ENCODE measurements around the gene OTUB2.

OTUB2 gene

GRCh38 chr14:94043111-94043755, 17.1 kb downstream of the OTUB2 start:
- no peak for DNase-seq

GRCh38 chr14:94043756-94044475, 17.8 kb downstream of the OTUB2 start:
- no peak for DNase-seq

DNA sequence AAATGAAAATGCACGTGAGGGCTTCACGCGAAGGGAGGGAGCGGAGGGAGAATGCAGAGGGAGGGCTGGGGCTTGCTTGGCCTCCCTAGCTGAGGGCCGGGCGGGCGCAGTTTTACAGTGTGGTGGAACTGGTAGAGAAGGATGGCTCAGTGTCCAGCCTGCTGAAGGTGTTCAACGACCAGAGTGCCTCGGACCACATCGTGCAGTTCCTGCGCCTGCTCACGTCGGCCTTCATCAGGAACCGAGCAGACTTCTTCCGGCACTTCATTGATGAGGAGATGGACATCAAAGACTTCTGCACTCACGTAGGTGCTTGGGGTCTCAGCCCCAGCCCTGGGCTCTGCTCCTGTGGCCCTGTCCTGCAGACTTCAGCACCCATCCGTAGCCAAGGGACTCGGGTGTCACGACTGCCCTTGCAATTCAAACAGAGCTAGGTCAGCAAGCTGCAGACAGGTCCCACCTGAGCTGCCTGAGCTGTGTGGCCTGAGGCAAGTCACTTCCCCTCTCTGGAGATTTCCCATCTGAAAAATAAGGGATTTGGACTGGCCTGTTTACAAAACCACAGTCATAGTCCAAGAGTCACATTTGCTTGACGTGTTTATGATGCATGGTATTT, 18.4 kb downstream of the OTUB2 start:
- no peak for DNase-seq

DNA sequence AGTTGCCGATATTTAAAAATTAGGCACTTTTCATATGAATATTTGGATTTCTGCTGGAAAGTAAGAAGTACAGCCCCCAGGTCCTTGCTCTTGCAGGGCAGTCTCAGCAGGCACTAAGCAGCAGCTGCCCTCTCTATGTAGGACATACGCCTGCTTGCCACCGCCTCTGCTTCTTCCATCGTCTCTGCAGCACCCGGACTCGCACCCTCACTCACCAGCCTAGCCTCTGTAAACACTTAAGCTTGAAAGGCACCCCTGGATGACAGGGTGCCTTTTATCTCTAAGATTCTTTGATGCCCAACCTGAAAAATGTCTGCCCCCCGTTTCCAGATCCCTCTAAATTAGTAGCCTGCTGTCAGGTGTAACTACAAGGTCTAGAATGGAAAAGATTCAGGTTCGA, 19.0 kb downstream of the OTUB2 start:
- DNase-seq = no peak

GRCh38 chr14:94045563-94046345, 19.6 kb downstream of the OTUB2 start:
- no peak for DNase-seq

- DNase-seq = no peak
Observed at GRCh38 chr14:94046696-94047250, 20.6 kb downstream of the OTUB2 start.

DNA sequence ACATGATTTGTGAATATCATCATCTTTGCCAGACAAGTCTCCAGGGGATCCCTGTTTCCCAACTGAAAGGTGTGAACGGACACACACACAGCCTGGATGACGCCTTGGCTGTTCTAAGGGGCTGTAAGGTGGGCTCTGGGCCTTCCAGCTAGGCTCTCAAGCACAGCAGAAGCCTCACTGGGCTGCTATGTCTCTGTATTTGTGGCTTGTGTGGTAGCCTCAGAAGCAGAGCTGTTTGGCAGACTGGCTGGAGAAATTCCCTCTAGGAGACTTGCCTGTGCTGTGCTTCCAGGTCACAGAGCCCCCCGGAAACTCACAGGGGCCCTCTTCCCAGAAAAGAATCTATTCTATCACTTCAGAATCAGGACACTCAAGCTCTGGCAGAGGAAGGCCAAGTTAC, 21.4 kb downstream of the OTUB2 start:
- DNase-seq = no peak

- no peak for DNase-seq
Observed at GRCh38 chr14:94048691-94049624, 22.8 kb downstream of the OTUB2 start.

DNA sequence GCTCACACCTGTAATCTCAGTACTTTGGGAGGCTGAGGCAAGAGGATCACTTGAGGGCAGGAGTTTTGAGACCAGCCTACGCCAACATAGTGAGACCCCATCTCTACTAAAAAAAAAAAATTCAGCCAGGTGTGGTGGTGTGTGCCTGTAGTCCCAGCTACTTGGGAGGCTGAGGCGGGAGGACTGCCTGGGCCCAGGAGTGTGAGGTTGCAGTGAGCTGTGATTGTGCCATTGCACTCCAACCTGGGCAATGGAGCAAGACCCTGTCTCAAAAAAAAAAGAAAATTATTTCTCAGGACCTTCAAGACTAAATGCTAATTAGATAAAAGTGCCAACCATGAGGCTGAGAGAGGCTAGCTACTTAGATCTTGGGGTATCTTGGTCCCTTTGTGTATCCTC, 23.5 kb downstream of the OTUB2 start:
- DNase-seq = no peak

DNA sequence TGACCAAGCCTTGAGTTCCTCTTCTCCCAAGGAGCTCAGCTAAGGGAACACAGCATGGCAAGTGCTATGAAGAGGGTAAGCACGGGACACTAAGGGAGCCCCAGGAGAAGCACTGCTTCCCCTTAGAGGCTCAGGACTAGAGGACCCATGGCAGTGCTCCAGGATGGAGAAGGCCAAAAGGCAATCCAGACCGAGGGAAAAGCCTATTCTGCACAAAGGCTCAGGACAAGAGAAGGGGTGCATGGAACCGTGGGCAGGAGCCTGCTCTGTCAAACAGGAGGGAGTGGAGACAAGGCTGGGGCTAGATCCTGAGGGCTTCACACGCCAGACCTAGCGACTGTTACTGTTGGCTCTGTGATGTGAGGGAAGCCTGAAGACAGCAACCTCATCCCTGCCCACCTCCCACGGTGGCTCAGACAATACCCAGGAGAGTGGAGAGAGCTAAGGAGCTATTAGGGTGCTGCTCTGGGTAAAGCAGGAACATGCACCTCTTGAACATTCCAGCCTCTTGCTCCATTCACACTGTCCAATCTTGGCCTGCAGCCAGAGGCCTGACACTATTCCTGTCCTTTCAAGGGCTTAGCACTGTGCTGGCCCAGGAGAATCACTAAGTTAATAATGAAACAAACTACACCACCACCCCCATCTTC, 24.2 kb downstream of the OTUB2 start:
- no peak for DNase-seq

GRCh38 chr14:94051115-94051514, 25.0 kb downstream of the OTUB2 start:
- no peak for DNase-seq

- no peak for DNase-seq
Observed at GRCh38 chr14:94051779-94052178, 25.6 kb downstream of the OTUB2 start.

DNA sequence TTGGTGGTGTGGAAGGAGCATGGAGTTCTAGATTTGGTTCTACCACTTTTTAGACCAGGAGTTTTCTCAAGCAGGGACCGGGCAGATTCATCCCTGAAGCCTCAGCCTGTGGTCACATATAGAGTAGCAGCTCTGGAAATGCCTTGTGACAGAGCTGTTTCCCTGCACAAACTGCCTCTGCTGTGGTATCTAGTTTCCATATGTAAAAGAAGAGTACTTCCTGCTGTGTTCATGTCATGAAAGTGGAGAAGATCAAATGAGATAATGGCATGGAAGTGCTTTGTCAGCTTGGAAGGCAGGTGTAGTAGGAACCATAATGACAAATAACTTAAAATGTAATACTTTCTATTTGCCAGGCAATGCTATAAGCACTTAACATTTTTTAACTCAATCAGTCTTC, 26.1 kb downstream of the OTUB2 start:
- no peak for DNase-seq

GRCh38 chr14:94052662-94053061, 26.5 kb downstream of the OTUB2 start:
- DNase-seq = no peak

DNA sequence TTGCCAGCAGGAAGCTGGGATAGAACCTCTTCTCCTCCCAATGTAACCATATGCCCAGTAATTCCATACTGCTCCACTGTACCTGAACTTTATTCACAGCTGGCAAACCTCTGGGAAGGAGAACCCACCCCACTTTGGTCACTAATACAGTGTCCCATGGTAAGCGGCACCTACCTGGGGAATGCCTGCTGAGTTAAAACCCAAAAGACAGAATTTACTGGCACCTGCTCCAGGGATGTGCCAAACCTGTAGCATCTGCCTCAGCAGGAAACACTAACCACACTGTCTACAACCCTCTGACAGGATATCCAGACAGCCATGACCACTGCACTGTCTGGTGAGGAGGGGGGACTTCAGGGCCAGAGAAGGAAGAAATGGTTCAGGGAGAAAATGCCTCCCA, 28.3 kb downstream of the OTUB2 start:
- no peak for DNase-seq

DNA sequence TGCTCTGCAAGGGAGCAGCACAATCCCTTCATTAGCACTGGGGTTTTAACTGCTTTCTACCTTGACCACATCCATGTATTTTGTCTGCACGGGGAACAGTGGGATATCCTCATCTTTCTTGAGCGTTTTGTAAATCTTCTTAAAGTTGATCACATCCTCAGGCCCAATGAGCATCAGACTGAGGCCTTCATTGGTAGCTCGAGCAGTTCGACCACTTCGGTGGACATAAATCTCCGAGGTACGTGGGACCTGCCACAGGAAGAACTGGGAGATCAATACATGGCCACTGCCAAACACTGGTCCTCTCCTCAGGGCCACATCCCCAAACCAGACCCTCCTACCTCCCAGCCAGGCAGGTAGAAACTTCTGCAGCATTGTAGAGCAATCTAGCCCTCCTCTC, 28.8 kb downstream of the OTUB2 start:
- no peak for DNase-seq

DNA sequence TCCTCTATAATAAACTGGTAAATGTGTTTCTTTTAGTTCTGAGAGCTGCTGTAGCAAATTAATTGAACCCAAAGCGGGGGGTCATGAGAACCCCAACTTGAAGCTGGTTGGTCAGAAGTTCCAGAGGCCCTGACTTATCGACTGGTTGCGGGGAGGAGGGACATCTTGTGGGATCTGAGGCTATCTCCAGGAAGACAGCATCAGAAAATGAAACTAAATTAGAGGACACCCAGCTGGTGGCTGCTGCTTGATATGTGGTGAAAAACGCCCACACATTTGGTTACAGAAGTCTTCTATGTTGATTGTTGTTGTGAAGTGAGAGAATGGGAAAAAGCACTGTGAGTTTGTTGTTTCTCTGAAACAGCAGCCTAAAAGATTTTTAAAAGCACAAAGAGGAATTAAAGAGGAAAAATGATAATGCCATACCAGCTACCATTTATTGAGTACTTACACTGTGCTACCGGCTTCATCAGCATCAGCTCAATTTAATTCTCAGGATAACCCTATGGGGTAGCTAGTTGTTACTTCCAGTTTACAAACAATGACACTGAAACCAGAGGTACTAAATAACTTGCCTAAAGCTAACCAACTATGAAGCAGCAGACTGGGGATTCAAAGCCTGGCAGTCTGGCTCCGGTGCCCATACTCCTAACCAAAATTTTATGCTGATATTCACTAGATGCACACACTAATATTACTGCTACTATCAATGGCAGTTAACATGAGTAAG, 30.6 kb downstream of the OTUB2 start:
- DNase-seq = peak; percentile 89

- DNase-seq = peak; percentile 10
Observed at GRCh38 chr14:94058128-94058673, 32.1 kb downstream of the OTUB2 start.

- DNase-seq = no peak
Observed at GRCh38 chr14:94058674-94059138, 32.6 kb downstream of the OTUB2 start.

DNA sequence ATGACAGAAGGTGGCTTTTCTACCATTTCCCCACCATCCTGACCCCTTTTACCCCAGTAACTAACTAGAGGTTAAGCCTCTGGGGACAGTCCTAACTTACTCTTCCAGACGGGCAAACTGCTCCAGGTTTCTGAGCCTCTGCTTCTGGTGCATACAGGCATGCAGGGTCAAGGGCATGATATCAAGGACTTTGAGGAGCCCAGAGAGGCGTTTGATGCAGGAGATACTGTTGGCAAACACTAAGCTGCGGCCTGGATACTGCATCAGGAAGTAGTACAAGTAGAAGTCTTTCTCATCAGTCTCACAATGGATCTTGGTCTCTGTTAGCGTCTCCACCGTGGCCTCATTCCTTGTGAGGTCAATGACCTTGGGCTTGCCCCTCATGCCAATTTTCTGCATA, 33.9 kb downstream of the OTUB2 start:
- DNase-seq = no peak

Measured in OCI-M1 (cell line).